Adrenal gland (tissue), 5 donors: ENCODE data around the gene CDH6.

Experiments used
- CTCF ChIP-seq, 6 experiments: fragments of 450-650 bp in 4 of 6; fragments of 200-600 bp in 2 of 6; sonication (generic) in 1 of 6; IDR thresholded peaks; 1 replicate in 5 of 6; 2 replicates in 1 of 6; pipeline versions ENCODE4 v1.5.1 to v1.8.0; 2016 to 2021; ENCODE audit warnings: antibody characterized with exemption in 6 of 6, mild to moderate bottlenecking in 2 of 6, moderate library complexity in 1 of 6
- POLR2A ChIP-seq, 2 donors: fragments of 450-650 bp; IDR thresholded peaks; one replicate each; pipeline ENCODE4 v1.6.1; 2017; ENCODE audit warnings: antibody characterized with exemption in 2 of 2, mild to moderate bottlenecking in 2 of 2, moderate library complexity in 1 of 2
- donor health status: DM: no; HTN: no; CAD: no.

- no peak for TF ChIP-seq CTCF (IDR thresholded peaks at IDR 0.05)
- TF ChIP-seq POLR2A (IDR thresholded peaks at IDR 0.05), result no peak
These were observed 2.8 kb downstream of the CDH6 start for GRCh38 chr5:31196309-31196708.
